T1000 (cell line): ENCODE results near the gene ZDHHC22.

Source experiments
- DNase-seq: peaks from one replicate; lab custom pipeline; 2025; ENCODE audit warnings: mixed read lengths; lab: John Stamatoyannopoulos, UW

ZDHHC22 gene

GRCh38 chr14:77126461-77126990 is 15.1 kb downstream of the ZDHHC22 start:
- DNase-seq: no peak

GRCh38 chr14:77125823-77126325 is 15.7 kb downstream of the ZDHHC22 start:
- DNase-seq: no peak

DNA sequence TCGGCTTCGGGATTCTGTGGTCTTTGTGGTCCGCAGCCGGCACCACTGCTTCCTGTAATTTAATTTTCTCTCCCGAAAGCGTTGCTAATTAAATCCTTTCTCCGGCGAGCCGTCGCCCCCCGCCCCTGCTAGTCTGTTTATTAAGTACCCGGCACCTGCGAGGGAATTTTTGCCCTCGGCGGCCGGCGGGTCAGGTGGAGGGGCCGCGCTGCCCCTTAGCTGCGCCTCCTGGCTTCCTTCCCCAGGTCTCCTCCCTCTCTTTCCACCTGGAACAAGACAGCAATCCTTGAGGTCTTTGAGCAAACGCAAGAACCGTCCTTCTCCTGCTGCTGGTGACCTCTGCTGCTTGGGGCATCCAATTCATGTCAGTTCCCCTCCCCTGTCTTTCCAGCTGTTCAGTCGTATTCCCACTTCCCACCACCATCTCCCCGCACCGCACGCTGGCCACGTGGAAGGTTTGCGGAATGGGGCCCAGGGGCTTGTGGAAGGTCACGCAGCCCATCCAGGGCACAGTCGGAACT is 16.2 kb downstream of the ZDHHC22 start:
- no peak for DNase-seq

- no peak for DNase-seq
Observed at GRCh38 chr14:77124345-77125280, 17.0 kb downstream of the ZDHHC22 start.

DNA sequence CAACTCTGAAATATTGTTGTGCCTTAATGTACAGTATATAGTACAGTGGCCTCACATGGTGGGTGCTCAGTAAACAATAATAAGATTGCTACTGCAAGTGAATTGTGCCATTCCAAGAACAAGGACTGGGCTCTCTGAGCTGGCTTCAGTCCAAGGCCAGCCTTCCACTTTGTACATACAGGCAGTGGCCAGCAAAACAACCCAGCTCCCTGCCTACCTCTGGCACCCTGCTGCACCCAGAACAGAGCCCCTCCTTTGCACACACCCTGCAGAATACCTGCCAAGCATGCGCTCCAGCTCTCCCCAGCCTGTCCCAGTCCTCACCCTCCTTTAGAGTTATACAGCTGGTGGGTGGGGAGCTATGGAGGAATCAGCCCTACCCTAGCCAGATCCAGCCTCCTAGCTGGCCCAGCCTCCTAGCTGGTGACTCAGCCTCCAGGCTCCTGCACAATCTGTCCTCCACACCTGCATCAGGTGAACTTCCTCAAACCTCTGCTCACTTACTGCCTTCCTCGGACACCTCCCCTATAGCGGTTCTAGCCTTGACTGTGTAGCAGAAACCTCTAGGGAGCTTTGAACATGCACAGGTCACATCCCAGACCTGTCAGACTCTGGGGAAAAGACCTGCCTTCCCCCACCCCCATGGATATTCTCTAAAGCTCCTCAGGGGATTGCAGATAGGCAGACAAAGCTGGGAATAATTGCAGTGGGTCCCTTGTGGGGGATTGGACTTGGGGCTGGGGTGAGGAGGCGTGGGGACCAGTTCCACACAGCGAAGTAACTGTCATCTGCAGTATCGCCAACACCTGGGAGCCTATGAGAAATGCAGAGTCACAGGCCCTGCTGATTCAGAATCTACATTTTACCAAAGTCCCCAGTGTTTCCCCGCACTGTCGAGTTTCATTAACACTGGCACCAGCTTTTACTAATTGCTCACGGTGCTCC is 17.9 kb downstream of the ZDHHC22 start:
- DNase-seq: no peak

DNA sequence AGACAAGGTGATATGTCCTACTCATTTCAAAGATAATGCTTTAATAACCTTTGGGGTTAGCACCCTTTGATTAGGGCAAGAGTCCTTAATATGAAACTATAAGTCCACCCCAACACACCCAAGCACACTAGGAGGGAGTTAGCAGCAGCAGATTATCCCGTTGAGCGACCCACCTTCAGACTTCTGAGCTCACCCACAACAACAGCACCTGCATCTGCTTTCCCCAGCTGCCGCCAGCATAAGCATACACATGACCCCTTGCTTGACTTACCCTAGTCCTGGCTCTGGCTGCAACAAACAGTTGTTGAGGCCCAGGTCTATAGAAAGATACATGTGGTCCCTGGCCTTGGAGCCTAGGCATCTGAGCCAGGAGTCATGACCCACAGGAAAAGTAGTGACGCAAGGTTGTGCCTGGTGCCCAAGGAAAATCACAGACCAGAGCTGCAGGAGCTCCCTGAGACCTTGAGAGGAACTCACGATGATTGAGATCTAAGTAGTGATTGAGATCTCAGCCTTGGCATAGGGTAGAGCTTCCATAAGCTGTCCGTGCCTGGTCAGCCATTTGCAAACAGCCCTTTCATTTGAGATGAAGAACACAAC is 19.0 kb downstream of the ZDHHC22 start:
- no peak for DNase-seq

DNA sequence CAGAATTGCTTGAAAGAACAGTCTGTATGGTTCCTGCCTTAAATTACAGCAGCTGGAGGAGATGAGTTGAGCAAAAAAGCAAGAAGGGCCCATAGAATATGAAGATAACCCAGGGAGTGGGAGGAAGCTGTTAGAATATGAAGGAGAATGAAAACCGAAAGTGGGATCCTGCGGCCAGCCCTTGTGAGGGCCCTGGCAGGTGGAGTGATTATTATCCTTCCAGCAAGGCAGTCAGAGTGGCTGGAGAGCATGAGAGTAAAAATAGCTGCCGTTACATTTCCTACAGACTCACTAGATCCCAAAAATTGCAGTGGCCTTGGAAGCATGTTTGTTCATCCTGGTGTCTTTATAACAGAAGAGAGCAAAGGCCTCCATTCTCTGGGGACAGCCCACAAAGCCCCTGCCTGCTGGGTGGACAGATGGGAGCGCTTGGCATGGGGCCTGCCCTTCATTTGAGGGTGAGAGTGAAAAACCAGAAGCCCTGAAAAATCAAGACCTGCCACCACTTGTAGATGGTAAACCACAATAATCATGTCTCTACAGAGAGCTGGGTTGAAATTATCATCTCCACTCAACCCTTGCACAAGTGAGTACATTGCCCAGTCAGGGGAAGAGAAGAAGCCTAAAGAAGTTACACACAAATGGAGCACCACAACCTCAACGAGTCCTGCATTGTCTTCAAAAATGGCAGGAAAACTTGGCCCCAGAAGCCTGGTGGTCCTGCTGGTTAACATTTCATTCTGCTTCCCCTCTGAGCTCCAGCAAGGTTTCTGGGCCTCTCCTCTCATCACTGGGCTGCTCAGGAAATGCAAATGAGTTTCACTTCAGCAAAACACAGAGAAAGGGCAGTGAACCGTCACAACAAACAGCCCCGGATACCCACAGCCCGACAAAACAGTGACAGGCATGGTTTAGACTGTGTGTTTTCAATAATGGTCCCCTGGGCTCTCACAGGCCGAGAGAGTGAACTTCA is 20.5 kb downstream of the ZDHHC22 start:
- no peak for DNase-seq

GRCh38 chr14:77119851-77120250 is 21.7 kb downstream of the ZDHHC22 start:
- no peak for DNase-seq

- no peak for DNase-seq
Observed at GRCh38 chr14:77116172-77116817, 25.3 kb downstream of the ZDHHC22 start.

DNA sequence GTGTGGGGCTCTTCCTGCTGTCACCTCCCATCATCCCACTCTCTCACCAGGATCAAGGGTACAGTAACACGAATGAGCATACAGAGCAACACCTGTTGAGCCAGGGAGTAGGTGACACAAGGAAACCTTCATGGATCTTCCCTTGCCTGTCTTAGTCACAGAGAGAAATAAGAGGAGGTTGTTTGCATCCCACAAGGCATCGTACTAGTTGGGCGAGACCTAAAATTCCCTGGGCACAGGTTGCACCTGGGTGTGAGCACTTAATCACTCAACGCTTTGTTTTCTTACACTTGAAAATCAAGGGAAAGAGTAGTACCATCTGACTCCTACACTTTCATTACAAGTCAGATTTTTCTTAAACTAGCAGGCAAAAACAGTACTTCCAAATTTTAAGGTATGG is 27.0 kb downstream of the ZDHHC22 start:
- DNase-seq: no peak

GRCh38 chr14:77113644-77114043 is 27.9 kb downstream of the ZDHHC22 start:
- no peak for DNase-seq

- no peak for DNase-seq
Observed at GRCh38 chr14:77111021-77111420, 30.6 kb downstream of the ZDHHC22 start.

DNA sequence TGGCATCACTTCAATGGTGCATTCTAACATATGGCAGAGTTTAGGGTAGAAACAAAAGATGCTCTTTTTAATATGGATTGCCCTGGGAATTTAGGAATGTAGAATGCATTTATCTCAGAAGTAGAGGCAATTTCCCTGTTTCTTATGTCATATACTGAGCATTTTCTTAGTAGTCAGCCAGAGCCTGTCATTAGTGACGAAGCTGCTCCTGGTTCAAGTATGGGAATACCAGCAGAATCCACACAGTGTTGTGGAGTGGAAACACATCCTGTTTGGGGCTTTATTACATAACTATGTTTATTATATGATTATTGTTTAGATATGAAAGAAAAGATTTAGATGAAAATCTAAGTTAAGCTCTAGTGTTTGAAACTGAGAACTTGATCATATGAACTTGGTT is 31.3 kb downstream of the ZDHHC22 start:
- no peak for DNase-seq

DNA sequence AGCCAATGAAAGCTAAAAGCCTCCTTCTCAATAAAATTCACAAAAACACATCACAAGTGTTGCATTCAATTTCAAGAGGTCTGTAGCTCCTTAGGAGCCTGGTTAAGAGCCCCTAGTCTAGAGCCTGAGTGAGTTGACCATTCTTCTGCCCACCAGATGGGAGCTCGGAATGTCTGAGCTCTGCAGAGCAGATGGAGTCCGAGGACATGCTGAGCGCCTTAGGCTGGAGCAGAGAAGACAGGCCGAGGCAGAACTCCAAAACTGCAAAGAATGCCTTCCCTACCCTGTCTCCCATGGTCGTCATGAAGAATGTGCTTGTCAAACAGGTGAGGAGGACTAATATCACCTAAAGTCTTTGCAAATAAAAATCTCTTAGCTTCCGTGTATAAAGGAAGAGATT is 31.9 kb downstream of the ZDHHC22 start:
- no peak for DNase-seq

- DNase-seq: no peak
Observed at GRCh38 chr14:77108753-77109152, 32.8 kb downstream of the ZDHHC22 start.

GRCh38 chr14:77107228-77107627 is 34.4 kb downstream of the ZDHHC22 start:
- DNase-seq: no peak

DNA sequence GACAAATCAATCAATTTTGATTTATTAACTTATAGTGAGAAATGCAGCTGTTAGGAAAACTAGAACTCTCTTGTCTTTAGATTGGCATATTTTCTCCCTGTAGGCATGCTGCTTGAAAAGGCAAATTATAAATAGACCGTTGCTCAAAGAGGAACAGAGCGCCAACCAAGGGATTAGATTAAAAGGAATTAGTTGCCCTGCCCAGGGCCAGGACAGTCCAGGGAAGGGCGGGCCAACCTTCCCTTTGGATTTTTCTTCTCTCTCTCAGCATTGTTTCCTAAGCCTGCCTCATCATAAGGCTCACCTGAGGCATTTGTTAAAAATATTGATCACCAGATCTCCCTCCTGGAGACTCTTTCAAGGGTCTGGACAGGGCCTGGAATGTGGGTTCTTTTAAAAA is 34.9 kb downstream of the ZDHHC22 start:
- DNase-seq: no peak

DNA sequence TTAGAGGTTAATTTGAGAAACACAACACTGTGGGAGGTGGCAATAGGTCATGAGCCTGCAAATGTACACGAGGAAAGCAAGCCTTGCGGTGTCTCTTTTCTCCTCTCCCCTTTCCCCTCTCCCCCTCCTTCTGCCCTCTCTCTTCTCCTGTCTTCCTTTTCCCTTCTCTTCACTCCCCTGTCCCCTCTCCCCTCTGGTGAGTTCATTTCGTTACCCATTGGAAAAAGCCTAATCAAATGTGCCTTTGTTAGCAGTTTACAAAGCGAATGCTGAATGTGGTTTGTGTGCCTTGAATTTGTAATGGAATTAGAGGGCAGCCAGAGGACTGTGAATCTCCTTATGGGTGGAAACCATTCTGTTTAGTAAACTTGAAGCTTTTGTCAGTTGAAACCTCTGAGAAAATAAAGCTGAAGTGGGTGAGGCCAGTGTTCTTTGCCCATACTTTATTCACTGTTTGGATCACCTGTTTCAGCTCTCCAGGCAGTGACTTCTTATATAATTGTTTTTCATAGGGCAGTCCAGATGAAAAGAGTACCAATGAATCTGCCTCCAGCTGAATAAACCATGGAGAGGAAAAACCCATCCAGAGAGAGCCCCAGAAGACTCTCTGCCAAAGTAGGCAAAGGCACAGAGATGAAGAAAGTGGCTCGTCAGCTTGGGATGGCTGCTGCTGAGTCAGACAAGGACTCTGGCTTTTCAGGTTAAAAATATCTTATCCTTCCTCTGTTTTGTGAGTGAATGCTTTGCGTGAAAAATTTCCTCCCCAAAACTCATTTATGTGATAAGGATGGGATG is 36.2 kb downstream of the ZDHHC22 start:
- no peak for DNase-seq

- no peak for DNase-seq
Observed at GRCh38 chr14:77104393-77104792, 37.2 kb downstream of the ZDHHC22 start.
